ENCODE data around the gene OR13G1.

Gene OR13G1

GRCh38 chr1:247638781-247639180 is 40.8 kb downstream of the OR13G1 start:
- TF ChIP-seq ZNF274 (IDR thresholded peaks at IDR 0.05; ENCODE audit: low read depth, low read length): no peak
- H3K4me3 ChIP-seq (ENCODE audit: low read length): no peak overlapping the region

- TF ChIP-seq ZNF274 (IDR thresholded peaks at IDR 0.05; ENCODE audit: low read depth, low read length): no peak
- no peak overlapping the region for H3K4me3 ChIP-seq (ENCODE audit: low read length)
Measured at GRCh38 chr1:247638011-247638410, 41.5 kb downstream of the OR13G1 start.

GRCh38 chr1:247627951-247628350 is 51.6 kb downstream of the OR13G1 start:
- no peak for TF ChIP-seq ZNF274 (IDR thresholded peaks at IDR 0.05; ENCODE audit: low read depth, low read length)
- no peak overlapping the region for H3K4me3 ChIP-seq (ENCODE audit: low read length)
